HG03025 (cell line): Measurements from ENCODE around the gene GRIN2A.

ENCODE experiments used
- ATAC-seq: cut with Tn5 transposase; IDR thresholded peaks from one replicate; pipeline ENCODE4 v1.9.1; 2021; ENCODE audit warnings: mild to moderate bottlenecking, moderate library complexity; ENCODE audit not compliant: unreplicated experiment, low FRiP score

Gene GRIN2A

DNA sequence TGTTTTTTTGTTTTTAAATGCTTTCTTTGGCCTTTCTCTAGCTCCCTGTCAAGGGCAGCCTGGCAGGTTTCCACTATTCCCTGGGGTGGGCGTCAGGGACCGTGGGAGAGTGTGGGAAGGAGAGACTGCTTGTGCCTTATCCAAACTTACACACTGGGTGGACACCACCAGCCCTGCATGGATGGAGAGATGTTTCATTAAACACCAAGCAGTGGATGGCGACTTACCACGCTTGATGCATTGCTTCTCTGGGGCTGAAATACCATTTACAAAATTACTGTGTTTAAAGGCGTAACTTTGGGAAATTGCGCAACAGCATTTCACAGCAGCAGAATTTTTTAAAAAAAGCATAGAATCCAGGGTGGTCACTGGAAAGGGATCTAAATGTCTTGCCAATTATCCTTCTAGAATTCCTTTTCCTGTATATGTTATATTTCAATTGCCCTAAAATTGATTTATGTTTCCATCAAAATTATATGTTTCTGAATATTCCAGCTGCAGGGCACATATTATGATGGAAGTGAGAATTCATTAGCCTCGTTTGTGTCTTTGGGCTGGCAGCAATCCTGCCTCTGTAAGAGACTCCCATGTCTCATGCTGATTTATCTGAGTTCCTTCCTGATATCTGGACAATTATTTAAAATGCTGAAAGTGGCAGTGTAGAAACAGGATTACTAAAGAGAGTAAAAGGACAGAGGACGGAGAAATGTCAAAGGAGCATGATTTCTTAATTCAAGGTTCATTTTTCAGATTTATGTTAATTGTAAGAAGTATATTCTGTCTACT is 247.3 kb downstream of the GRIN2A start:
- ATAC-seq = no peak

DNA sequence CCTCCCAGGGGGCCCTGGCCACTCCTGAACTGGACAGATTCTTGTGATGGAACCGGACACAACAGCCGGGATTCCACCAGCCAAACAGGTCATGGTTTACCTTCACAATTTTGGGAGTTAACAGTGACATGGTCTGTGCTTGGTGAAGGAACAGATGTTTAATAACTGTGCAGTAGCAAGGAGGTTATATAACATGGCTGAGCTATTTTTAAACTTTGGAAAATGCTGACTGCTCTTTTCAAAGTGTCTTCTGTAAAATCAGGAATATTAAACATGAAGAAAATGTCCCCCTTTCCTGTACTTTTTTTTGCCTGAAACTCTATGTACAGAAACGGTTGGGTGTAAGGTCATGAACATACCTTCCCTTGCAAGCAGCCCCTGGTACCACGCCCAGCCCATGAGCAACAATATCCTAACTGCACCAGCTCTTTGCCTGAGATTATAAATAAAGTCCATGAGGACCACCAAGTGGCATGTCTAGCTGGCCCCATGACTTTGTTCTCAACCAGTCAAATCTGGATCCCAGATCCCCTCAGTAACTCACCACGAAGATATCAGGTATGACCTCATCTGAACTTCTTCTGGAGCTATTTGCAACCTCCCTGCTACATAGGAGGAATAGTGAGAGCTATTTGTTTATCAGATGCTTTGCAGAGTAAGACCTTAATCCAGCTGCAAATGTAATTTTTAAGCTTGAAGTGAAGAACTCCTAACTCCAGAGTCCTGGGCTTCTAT is 249.1 kb downstream of the GRIN2A start:
- no peak for ATAC-seq

DNA sequence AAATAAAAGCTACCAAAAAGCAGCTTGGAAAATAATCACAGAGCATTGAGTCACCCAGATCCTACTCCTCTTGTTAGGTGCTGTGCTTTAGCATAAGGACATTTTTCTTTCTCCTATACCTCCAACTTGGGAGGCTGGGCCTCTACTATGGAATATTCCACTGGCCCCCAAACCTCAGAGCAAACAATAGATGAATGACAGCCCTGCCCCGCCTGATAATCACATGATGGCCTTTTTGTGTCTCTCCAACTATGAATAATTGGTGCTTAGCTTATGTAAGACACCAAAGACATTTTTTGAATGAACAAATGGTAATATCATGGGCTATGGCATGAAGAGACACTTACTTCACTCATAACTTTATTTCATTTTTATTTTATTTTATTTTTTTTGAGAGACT is 250.2 kb downstream of the GRIN2A start:
- no peak for ATAC-seq

DNA sequence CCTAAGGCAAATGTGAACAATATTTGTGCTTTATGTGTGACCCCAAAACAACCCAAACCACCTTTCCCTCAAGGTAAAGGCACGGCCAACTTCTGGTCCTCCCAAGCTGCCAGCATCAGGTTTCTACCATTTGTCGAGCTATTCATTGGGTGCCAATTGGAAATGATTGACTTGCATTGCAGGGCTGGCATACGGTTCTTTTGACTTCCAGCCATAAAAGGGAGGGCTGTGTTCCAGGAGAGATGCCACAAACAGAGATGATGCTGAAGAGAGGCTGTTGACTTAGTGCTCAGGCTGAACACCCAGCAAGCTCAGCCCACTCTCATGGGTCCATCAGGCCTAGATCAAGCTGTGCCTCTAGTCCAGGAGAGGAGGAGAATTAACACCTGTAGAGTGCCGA is 252.4 kb downstream of the GRIN2A start:
- ATAC-seq = no peak

DNA sequence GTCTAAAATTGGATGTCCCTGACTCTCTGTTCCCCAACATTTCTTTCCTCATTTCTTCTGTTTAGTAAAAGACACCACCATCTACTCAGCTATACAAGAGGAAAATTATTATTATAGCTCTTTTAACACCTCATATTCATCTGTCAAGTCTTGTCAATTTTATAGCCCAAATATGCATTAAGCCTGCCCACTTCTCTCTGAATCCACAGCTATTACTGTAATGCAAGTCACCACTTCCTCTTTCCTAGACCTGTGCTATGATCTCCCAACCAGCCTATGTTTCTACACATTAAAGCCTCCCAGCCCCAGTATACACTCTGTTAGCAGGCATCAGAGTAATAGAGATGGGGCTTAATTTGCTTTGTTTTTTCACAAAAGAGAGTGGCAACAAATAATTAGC is 252.9 kb downstream of the GRIN2A start:
- ATAC-seq = no peak

DNA sequence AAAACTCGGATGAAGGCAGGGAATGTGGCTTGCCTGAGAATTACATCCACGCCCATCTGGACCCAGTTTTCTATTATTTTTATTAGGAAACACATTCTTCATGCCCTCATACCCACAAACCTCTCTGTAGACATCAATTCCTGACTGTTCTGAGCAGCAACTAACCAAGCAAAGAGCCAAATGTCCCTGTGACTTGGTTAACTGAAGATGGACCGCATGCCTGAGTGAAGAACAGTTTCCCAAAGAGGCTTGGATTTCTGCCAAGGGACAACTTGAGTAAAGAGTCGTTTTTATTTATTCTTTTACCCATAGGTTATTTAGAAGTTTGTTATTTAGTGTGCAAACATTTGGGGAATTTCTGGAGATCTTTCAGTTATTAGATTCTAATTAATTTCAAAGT is 259.8 kb downstream of the GRIN2A start:
- ATAC-seq = no peak

DNA sequence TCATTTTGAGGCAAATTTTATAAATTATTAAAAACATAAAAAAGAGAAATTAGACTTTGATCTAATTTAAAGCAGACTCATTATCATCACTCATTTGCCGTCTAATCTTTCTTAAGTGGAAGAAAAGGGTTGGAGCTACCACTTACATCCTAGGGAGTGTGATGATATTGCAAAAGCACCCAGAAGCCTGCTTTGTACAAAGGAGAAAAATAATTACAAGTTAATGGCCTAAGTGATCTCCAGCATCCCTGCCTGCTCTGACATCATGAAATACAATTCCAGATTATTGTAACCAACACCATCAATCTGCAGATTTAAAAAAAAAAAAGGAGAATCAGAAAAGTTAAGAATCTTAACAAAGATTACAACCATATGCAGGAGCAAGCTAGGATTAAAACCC is 260.2 kb downstream of the GRIN2A start:
- ATAC-seq = no peak

DNA sequence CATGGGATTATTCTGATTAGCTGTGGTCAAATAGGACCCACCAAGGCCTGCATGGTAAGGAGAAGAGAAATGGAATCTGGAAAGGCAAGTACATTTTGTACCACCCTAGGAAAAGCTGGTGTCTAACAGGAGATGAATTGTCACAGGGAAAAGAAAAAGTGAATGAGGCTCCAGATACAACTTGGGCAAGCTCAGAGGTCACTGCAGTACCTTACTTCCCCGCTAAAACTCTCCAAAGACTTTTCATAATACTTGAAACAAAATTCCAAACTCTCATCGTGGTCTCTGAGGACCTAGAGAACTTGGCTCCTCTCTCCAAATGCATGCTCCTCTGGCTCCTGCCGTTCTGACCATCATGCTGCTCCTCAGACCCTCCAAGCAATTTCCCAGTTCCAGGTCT is 262.8 kb downstream of the GRIN2A start:
- ATAC-seq = no peak

DNA sequence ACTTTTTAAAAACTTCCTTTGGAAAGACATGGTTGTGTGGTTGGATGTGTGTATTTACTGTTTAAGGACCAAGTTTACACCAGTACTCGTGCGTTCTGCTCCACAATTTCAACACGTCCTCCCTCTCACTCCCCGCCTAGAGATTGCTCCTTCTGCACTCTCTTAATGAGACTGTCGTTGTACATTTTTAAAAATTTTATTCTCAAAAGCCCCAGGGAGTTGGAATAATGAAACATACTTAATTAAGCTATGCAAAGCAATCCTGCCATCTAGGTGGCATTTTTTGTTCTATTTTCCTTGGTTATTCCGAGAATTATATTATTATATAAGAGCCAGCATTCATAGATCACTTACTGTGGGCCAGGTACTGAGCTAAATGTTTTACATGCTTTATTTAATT is 264.5 kb downstream of the GRIN2A start:
- ATAC-seq = no peak

DNA sequence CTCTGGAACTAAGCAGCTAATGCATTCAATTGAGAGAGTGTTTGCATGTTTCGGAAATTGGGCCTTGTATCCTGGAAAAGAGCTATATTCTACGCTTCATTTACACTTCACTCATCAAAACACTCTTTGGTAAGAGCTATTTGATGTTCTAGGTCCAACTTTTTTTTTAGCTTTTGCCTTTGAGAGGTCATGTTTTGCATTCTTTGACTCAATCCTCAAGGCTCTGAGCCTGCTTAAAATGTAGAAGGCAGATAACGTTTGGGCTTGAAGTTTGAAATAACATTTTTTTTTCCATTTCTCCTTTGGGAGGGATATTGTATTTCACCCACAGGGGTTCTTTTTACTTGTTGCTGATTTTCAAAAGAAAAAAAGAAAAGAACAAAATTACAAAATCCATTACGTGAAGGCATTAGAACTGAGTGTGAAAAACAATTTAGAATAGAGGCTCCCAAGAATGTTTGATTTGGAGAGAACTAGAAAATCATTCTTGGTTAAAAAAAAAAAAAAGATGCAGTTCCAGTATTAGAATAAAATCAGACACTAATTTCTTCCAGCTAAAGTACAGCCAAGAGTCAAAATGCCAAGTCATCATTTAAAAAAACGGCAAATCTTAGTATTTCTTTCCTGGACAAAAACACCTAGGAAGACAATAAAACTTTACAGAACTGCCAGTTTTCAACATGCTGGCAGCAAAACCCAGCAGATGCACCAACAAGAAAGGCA is 268.5 kb downstream of the GRIN2A start:
- ATAC-seq = no peak

DNA sequence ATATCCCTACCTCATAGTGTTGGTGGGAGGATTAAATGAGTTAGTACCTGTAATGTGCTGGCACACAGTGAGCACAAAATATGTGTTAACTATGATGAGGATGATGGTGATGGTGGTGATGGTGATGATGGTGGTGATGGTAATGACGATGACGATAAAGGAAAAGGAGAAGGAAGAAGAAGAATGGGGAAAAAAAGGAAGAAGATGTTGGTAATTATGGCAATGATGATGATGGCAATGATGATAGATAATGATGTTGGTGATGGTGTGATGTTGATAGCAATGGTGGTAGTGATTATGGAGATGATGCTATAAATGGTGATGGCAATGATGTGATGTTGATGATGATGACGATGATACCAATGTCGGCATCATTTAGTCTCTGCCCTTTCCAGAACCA is 270.2 kb downstream of the GRIN2A start:
- no peak for ATAC-seq

DNA sequence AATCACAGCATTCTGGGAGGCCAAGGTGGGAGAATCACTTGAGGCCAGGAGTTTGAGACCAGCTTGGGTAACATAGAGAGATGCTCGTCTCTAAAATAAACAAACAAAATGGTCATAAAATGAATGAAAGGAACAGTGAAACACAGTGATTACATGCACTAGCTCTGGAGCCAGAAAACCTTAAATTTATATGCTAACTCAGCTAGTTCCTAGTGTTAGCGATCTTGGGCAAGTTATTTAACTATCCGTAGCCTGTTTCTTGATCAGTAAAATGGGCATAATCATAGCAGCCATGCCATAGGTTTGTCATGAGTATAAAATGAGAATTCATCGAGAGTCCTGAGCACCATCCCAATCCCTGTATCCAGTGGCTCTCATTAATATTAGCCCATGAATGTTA is 271.0 kb downstream of the GRIN2A start:
- ATAC-seq = no peak

DNA sequence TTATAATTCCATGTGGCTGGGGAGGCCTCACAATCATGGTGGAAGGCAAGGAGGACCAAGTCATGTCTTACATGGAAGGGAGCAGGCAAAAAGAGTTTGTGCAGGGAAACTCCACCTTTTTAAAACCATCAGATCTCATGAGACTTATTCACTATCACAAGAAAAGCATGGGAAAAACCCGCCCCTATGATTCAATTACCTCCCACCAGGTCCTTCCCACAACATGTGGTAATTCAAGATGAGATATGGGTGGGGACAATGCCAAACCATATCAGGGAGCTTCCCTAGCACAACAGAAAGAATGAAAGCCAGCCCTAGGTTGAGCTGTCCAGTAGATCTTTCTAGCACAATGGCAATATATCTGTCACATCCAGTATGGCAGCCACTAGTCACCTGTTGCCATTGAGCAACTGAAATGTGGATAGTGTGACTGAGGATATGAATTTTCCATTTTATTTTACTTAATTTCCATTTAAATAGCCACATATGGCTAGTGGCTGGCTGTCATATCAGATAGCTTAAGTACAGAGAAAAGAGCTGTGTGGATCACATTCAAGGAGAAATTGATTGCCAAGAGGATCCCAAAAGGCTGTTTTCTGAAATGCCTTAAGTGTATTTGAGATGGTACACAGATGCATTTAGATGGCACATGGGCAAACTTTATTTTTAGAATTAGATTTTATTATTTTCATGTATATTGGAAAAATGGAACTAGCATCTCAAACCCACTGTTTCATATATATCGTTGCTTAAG is 273.0 kb downstream of the GRIN2A start:
- ATAC-seq = no peak

DNA sequence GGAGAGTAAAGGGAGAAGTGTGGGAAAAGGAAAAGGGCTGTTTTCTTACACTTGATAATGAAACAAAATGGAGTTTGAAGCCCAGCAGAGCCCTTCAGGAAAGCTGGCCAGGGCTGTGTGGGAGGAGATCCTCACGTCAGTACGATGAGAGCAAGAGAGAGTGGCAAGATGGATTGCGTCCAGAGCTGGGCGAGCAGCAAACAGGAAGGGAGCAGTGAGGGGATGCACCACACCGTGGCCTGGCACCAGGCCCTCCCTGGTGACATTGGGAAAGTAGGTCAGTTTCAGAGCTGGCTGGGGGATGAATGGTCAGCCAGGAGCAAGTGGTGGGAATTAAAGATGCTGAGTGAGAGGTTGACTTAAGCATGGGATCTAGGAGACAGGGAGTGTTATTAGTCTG is 273.6 kb downstream of the GRIN2A start:
- ATAC-seq = no peak

DNA sequence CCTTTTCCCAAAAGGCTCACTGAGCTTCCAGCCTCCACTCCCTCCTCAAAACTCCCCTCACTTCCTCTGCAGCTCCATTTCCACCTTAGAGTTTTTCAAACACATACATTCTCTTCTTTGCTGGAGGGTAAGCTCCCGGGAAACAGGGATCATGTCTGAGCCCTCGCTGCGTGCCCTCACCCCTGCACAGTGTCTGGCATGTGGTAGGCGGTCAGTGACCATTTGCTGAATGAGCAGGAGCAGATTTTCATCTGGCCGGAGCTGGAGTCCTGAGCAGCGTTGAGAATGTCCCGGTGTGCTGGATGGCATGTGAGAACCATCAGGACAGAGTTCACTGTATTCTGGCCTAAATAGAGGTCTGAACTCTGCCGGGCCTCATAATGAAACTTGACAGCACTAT is 274.5 kb downstream of the GRIN2A start:
- no peak for ATAC-seq

DNA sequence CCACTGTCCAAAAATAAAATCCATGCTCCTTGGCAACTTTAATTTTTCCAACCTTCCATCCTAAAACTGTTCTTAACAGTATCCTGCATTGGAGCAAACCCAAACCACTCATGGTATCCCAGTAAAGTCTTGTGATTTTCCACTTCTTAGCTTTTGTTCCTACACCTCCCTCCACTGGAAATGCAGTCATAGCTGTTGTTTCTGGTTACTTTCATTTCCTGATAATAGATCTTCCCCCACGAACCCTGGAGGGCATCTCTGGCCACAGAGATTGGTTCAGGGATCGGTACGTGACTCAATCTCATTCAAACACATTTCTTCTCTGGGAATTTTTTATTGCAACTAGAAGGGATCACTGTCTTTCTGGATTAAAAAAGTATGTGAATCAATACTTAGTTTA is 276.0 kb downstream of the GRIN2A start:
- ATAC-seq = no peak

DNA sequence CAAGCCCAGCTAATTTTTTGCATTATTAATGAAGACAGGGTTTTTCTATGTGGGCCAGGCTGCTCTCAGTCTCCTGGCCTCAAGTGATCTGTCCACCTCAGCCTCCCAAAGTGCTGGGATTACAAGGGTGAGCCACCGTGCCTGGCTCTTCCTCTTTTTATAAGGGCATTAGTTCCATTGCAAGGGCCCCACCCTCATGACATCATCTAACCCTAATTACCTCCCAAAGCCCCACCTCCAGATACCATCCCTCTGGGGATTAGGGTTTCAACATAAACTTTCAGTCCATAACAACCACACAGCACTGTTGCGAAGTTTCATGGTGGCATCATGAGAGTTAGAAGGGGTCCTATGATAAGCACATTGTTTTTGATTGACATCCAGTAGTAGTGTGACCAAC is 277.7 kb downstream of the GRIN2A start:
- no peak for ATAC-seq

DNA sequence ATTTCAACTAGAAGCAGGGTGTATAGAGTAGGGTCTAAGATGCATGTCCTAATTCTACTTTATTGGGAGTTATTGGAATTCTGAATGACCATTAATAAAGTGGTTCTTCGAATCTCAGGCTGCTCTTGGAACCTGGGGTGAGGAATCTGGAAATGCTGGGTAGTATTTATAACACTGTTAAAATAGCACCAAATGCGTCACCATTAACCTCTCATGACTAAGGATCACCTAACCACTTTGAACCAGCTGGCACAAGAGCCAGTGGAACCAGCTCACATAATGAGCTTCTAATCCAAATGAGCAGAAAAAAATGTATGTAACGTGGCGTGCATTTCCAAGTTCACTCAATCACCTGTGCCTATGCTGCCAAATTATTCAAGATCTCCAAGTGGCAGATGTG is 281.7 kb downstream of the GRIN2A start:
- no peak for ATAC-seq

DNA sequence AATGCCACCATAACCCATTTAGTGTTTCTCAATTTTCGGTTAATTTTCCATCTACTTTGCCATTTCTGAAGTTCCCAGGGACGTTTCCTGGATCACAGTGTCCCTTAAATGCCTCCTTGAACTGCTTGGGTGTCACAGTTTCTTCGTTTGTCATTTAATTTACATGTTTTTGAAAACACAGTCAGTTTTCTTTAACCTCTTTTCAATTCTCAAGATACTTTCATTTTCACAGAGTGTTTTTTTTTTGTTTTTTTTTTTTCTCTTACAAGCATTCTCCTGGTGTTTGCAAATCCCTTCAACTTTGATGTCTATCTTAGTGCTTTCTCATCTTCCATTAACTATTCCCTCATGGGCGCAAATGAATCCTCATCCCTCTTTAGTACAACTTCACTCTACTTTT is 283.7 kb downstream of the GRIN2A start:
- no peak for ATAC-seq

DNA sequence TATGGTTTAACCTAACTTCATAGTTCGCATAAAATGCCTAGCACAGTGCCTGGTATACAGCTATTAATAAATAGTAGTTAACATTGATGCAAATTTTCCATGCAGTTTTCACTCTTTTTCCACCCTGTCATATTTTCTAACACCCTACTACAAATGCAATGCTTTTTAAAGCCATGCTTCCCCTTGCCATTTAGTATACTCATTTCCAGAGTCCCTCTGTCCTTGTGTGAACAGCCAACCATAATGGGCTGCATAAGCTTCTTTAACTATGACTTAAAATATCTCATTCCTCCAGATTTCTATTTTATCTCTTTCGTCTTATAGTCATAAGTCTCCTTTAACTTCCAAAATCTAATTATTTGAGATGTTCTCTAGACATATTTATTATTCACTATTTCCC is 284.1 kb downstream of the GRIN2A start:
- no peak for ATAC-seq

DNA sequence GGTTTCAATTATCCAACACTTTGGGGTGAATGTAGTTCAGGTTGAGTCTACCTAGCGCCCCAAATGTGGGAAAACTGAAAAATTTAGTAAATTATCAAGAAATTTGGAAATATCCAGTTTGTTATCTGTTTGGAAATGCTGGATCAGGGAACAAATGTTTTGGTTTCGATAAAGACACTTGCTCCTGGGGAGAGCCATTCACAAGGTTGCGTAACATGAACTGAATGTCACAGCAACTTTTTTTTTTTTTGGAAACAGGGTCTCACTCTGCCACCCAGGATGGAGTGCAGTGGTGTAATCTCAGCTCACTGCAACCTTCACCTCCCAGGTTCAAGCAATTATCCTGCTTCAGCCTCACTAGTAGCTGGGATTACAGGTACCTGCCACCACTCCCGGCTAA is 286.4 kb downstream of the GRIN2A start:
- no peak for ATAC-seq
